Liver (tissue), 9 donors: ENCODE data around the gene TRPM8. TPM values are rescaled to one million over a fixed set of nuclear protein-coding genes. Genes with fewer than 3 reads are reported as not detected.

ENCODE experiments used
- DNase-seq: peaks from one replicate; pipeline ENCODE4 v3.0.0-alpha.2; 2017; ENCODE audit warnings: low spot score
- H3K27ac ChIP-seq, 2 donors: one replicate each; pipeline ENCODE4 v1.7.0; 2013; ENCODE audit warnings: inconsistent platforms in 2 of 2, low read length in 2 of 2, control low read depth in 1 of 2, low read depth in 1 of 2, mild to moderate bottlenecking in 1 of 2
- H3K27me3 ChIP-seq, 4 donors: one replicate each; pipeline versions ENCODE4 v1.6.1 to v1.7.0; 2013; ENCODE audit warnings: low read length in 3 of 4, inconsistent platforms in 1 of 4, mild to moderate bottlenecking in 1 of 4, moderate library complexity in 1 of 4; ENCODE audit not compliant: control insufficient read depth in 4 of 4, insufficient read depth in 4 of 4
- H3K36me3 ChIP-seq, 4 donors: one replicate each; pipeline versions ENCODE4 v1.6.1 to v1.7.0; 2013; ENCODE audit warnings: low read length in 3 of 4, mild to moderate bottlenecking in 3 of 4, low read depth in 1 of 4, moderate library complexity in 1 of 4; ENCODE audit not compliant: control insufficient read depth in 4 of 4, insufficient read depth in 3 of 4
- H3K4me1 ChIP-seq, 4 donors: one replicate each; pipeline versions ENCODE4 v1.6.1 to v1.7.0; 2013; ENCODE audit warnings: low read length in 3 of 4, mild to moderate bottlenecking in 3 of 4, moderate library complexity in 1 of 4; ENCODE audit not compliant: control insufficient read depth in 4 of 4, insufficient read depth in 4 of 4
- H3K4me3 ChIP-seq, 3 donors: one replicate each; pipeline versions ENCODE4 v1.6.1 to v1.7.0; 2013; ENCODE audit warnings: low read length in 3 of 3, control low read depth in 1 of 3, low read depth in 1 of 3, mild to moderate bottlenecking in 1 of 3
- H3K9ac ChIP-seq, 2 donors: one replicate each; pipeline ENCODE4 v1.7.0; 2013; ENCODE audit warnings: low read length in 2 of 2, mild to moderate bottlenecking in 2 of 2, moderate library complexity in 2 of 2, control low read depth in 1 of 2, low read depth in 1 of 2
- H3K9me3 ChIP-seq, 4 donors: one replicate each; pipeline versions ENCODE4 v1.6.1 to v1.7.0; 2013; ENCODE audit warnings: low read length in 3 of 4; ENCODE audit not compliant: control insufficient read depth in 4 of 4
- EGR1 ChIP-seq, 2 donors: IDR thresholded peaks; 2 replicates each; pipeline ENCODE4 v1.6.1; 2016 to 2018; ENCODE audit warnings: antibody characterized with exemption in 2 of 2, low read depth in 2 of 2
- FOXA1 ChIP-seq: IDR thresholded peaks from 2 replicates; pipeline ENCODE4 v1.6.1; 2016; ENCODE audit warnings: antibody characterized with exemption
- FOXA2 ChIP-seq: IDR thresholded peaks from 2 replicates; pipeline ENCODE4 v1.6.1; 2016; ENCODE audit warnings: antibody characterized with exemption
- GABPA ChIP-seq, 2 donors: IDR thresholded peaks in 1 of 2; conservative IDR thresholded peaks in 1 of 2; 2 replicates each; pipeline ENCODE4 v1.6.1; 2016; ENCODE audit warnings: antibody characterized with exemption in 2 of 2, mild to moderate bottlenecking in 1 of 2, moderate library complexity in 1 of 2
- HNF4A ChIP-seq, 2 donors: conservative IDR thresholded peaks; 2 replicates each; pipeline ENCODE4 v1.6.1; 2016; ENCODE audit warnings: antibody characterized with exemption in 2 of 2, mild to moderate bottlenecking in 2 of 2
- JUND ChIP-seq, 2 donors: IDR thresholded peaks; 2 replicates each; pipeline ENCODE4 v1.6.1; 2016; ENCODE audit warnings: antibody characterized with exemption in 2 of 2
- NR2F2 ChIP-seq: IDR thresholded peaks from 2 replicates; pipeline ENCODE4 v1.6.1; 2016; ENCODE audit warnings: antibody characterized with exemption
- RAD21 ChIP-seq, 2 donors: IDR thresholded peaks; 2 replicates each; pipeline ENCODE4 v1.6.1; 2016; ENCODE audit warnings: antibody characterized with exemption in 2 of 2, mild to moderate bottlenecking in 2 of 2
- RXRA ChIP-seq, 2 donors: IDR thresholded peaks; 2 replicates each; pipeline ENCODE4 v1.6.1; 2017 to 2018; ENCODE audit warnings: antibody characterized with exemption in 2 of 2, mild to moderate bottlenecking in 1 of 2
- SP1 ChIP-seq: IDR thresholded peaks from 2 replicates; pipeline ENCODE4 v1.6.1; 2018; ENCODE audit warnings: antibody characterized with exemption, mild to moderate bottlenecking
- TAF1 ChIP-seq: conservative IDR thresholded peaks from 2 replicates; pipeline ENCODE4 v1.6.1; 2016; ENCODE audit warnings: antibody characterized with exemption, mild to moderate bottlenecking
- YY1 ChIP-seq: IDR thresholded peaks from 2 replicates; pipeline ENCODE4 v1.6.1; 2016; ENCODE audit warnings: antibody characterized with exemption, mild to moderate bottlenecking
- WGBS: extraction: QIAGEN DNeasy Blood & Tissue Kit; methylation state at CpG from one replicate; pipeline ENCODE4 v1.1.7; 2013; 5-methylcytosine and 5-hydroxymethylcytosine counted together
- polyA plus RNA-seq, 2 donors: library from polyadenylated mRNA; stranded (reverse) in 1 of 2; unstranded in 1 of 2; fragments of 200-250 nt in 1 of 2; fragments of >200 nt in 1 of 2; fragmentation: Nextera tagmentation in 1 of 2; extraction: Ambion mirVana in 1 of 2; gene quantifications; one replicate each; pipeline versions ENCODE4 v1.2.1 to v1.2.3, GENCODE V29; 2013 to 2015
- total RNA-seq, 2 donors: library from RNA; depleted of rRNA; stranded (reverse); fragments of >200 nt; gene quantifications; one replicate each; pipeline ENCODE4 v1.2.3, GENCODE V29; 2014
- TF ChIP-seq, protein P1 (sequence below): fragments of 150-350 bp; IDR thresholded peaks from 2 replicates; pipeline ENCODE4 v1.5.1; 2017; ENCODE audit warnings: improper control_type of control experiment, low read depth, low read length; ENCODE audit not compliant: missing input control
- TF ChIP-seq, protein P2 (sequence below): IDR thresholded peaks from 2 replicates; pipeline ENCODE4 v1.6.1; 2016; ENCODE audit warnings: antibody characterized with exemption
- TF ChIP-seq, protein P3 (sequence below): IDR thresholded peaks from 2 replicates; pipeline ENCODE4 v1.6.1; 2016; ENCODE audit warnings: antibody characterized with exemption, mild to moderate bottlenecking
- TF ChIP-seq, protein P4 (sequence below): IDR thresholded peaks from 2 replicates; pipeline ENCODE4 v1.6.1; 2016; ENCODE audit warnings: antibody characterized with exemption
- donor health status: healthy.
- donor health status: healthy.
- donor health status: healthy.
- donor health status: healthy.
- donor health status: healthy.

The TRPM8 gene
- total and polyA plus RNA-seq, 4 donors: 1.1 to 79.2 (median 33.2) TPM

DNA sequence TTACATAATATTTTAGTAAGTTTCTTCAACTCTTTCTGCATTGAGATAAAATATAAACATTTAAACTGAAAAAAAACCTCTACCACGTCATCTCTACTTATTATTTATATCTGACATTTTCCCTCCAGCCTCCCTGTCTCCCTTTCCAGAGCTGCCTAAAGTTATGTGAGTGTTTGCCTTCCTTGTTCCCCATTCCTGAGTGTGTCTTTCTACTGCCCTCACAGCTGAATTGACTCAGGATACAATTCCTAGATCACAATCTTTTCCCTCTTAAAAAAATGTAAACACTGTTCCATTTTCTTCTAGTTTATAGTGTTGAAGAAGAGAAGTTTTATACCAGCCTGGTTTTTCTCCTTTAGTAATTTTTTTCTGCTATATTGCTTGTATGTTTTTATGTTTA, 5.3 kb downstream of the TRPM8 start:
- Histone ChIP-seq H3K4me3 (no peak overlapping the region), H3K27ac (no peak overlapping the region), H3K9me3 (no peaks in the 10 kb centered on the region), H3K27me3 (peaks cover 0 to 4% (median 0%) of the 10 kb centered on the region in 4 donors), H3K4me1 (no peaks in the 10 kb centered on the region), H3K9ac (no peak overlapping the region), H3K36me3 (no peaks in the 10 kb centered on the region)
- no peak for DNase-seq
- TF ChIP-seq RXRA (IDR thresholded peaks at IDR 0.05) (no peak), TAF1 (no peak)
- 46% methylated on average over 1 of the region's 1 CpG for WGBS

DNA sequence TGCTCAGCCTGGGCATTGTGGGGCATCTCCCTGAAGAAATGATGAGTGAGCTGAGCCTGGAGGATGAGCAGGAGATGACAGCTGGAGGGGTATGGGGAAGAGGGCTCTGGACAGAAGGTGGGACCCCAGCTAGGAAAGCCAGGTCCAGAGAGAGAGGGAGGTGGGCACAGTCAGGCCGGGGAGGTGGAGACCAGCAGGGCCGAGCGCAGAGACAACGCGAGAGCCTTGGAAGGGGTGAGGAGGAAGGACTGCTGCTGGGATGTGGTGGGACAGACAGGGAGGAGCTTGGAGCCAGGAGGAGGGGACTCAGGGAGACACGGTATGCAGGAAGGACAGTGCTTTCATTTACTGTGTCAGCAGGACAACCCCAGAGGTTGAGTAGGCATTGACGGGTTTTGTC, 8.2 kb downstream of the TRPM8 start:
- Histone ChIP-seq H3K4me3 (no peak overlapping the region), H3K27me3 (peaks cover 0 to 4% (median 0%) of the 10 kb centered on the region in 4 donors), H3K9me3 (no peaks in the 10 kb centered on the region), H3K27ac (no peak overlapping the region), H3K4me1 (no peaks in the 10 kb centered on the region), H3K9ac (no peak overlapping the region), H3K36me3 (no peaks in the 10 kb centered on the region)
- WGBS: 77% methylated on average over 7 of the region's 7 CpGs
- TF ChIP-seq, protein P1, sequence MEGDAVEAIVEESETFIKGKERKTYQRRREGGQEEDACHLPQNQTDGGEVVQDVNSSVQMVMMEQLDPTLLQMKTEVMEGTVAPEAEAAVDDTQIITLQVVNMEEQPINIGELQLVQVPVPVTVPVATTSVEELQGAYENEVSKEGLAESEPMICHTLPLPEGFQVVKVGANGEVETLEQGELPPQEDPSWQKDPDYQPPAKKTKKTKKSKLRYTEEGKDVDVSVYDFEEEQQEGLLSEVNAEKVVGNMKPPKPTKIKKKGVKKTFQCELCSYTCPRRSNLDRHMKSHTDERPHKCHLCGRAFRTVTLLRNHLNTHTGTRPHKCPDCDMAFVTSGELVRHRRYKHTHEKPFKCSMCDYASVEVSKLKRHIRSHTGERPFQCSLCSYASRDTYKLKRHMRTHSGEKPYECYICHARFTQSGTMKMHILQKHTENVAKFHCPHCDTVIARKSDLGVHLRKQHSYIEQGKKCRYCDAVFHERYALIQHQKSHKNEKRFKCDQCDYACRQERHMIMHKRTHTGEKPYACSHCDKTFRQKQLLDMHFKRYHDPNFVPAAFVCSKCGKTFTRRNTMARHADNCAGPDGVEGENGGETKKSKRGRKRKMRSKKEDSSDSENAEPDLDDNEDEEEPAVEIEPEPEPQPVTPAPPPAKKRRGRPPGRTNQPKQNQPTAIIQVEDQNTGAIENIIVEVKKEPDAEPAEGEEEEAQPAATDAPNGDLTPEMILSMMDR: no peak
- no peak for TF ChIP-seq EGR1 (IDR thresholded peaks at IDR 0.05; ENCODE audit: low read depth in 2 of 2)
- TF ChIP-seq FOXA1: no peak
- no peak for TF ChIP-seq GABPA (IDR thresholded peaks at IDR 0.05 in 1 of 2, conservative IDR thresholded peaks at IDR 0.05 in 1 of 2)
- no peak for TF ChIP-seq RAD21 (IDR thresholded peaks at IDR 0.05)
- no peak for TF ChIP-seq TAF1
- TF ChIP-seq YY1: no peak
- TF ChIP-seq JUND (IDR thresholded peaks at IDR 0.05): no peak
- TF ChIP-seq FOXA2: no peak
- no peak for DNase-seq

DNA sequence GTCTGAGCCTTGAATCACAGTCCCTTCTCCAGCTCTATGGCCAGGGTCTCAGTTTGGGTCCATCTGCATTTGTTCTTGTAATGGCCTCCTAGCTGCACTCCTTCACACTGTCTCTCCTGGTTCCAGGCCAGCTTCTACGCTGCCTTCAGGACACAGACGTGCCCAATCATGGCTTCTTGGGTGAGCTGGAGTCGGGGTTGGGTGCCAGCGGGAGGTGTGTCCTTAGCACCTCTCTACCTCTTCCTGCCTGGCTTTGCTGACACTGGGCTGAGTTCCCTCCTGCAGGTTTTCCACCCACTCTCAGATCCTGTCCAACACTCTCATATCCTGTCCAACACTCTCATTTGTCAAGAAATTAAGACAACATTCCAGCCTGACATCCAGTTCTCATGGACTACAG, 9.6 kb downstream of the TRPM8 start:
- no peak for TF ChIP-seq JUND (IDR thresholded peaks at IDR 0.05)
- TF ChIP-seq, protein P2, sequence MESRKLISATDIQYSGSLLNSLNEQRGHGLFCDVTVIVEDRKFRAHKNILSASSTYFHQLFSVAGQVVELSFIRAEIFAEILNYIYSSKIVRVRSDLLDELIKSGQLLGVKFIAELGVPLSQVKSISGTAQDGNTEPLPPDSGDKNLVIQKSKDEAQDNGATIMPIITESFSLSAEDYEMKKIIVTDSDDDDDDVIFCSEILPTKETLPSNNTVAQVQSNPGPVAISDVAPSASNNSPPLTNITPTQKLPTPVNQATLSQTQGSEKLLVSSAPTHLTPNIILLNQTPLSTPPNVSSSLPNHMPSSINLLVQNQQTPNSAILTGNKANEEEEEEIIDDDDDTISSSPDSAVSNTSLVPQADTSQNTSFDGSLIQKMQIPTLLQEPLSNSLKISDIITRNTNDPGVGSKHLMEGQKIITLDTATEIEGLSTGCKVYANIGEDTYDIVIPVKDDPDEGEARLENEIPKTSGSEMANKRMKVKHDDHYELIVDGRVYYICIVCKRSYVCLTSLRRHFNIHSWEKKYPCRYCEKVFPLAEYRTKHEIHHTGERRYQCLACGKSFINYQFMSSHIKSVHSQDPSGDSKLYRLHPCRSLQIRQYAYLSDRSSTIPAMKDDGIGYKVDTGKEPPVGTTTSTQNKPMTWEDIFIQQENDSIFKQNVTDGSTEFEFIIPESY: no peak
- no peak for TF ChIP-seq TAF1
- no peak for TF ChIP-seq NR2F2
- TF ChIP-seq HNF4A (conservative IDR thresholded peaks at IDR 0.05): no peak
- TF ChIP-seq FOXA2: no peak
- TF ChIP-seq RXRA (IDR thresholded peaks at IDR 0.05): no peak
- TF ChIP-seq, protein P3, sequence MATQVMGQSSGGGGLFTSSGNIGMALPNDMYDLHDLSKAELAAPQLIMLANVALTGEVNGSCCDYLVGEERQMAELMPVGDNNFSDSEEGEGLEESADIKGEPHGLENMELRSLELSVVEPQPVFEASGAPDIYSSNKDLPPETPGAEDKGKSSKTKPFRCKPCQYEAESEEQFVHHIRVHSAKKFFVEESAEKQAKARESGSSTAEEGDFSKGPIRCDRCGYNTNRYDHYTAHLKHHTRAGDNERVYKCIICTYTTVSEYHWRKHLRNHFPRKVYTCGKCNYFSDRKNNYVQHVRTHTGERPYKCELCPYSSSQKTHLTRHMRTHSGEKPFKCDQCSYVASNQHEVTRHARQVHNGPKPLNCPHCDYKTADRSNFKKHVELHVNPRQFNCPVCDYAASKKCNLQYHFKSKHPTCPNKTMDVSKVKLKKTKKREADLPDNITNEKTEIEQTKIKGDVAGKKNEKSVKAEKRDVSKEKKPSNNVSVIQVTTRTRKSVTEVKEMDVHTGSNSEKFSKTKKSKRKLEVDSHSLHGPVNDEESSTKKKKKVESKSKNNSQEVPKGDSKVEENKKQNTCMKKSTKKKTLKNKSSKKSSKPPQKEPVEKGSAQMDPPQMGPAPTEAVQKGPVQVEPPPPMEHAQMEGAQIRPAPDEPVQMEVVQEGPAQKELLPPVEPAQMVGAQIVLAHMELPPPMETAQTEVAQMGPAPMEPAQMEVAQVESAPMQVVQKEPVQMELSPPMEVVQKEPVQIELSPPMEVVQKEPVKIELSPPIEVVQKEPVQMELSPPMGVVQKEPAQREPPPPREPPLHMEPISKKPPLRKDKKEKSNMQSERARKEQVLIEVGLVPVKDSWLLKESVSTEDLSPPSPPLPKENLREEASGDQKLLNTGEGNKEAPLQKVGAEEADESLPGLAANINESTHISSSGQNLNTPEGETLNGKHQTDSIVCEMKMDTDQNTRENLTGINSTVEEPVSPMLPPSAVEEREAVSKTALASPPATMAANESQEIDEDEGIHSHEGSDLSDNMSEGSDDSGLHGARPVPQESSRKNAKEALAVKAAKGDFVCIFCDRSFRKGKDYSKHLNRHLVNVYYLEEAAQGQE: no peak
- TF ChIP-seq SP1: no peak
- TF ChIP-seq, protein P4, sequence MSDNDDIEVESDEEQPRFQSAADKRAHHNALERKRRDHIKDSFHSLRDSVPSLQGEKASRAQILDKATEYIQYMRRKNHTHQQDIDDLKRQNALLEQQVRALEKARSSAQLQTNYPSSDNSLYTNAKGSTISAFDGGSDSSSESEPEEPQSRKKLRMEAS: no peak
- TF ChIP-seq, protein P1: no peak
- no peak for TF ChIP-seq EGR1 (IDR thresholded peaks at IDR 0.05; ENCODE audit: low read depth in 2 of 2)
- TF ChIP-seq GABPA (IDR thresholded peaks at IDR 0.05 in 1 of 2, conservative IDR thresholded peaks at IDR 0.05 in 1 of 2): no peak
- TF ChIP-seq RAD21 (IDR thresholded peaks at IDR 0.05): no peak
- no peak for TF ChIP-seq YY1
- Histone ChIP-seq H3K4me3 (no peak overlapping the region), H3K27me3 (peaks cover 0 to 4% (median 0%) of the 10 kb centered on the region in 4 donors), H3K9ac (no peak overlapping the region), H3K4me1 (no peaks in the 10 kb centered on the region), H3K9me3 (no peaks in the 10 kb centered on the region), H3K27ac (no peak overlapping the region), H3K36me3 (no peaks in the 10 kb centered on the region)
- no peak for DNase-seq
- 89% methylated on average over 4 of the region's 4 CpGs for WGBS
